Epithelial cell of esophagus (primary cell): Measurements from ENCODE around the gene INSRR.

ENCODE experiments used
- DNase-seq: peaks from one replicate; pipeline ENCODE4 v3.0.0; 2010; ENCODE audit warnings: low read depth
- H3K4me3 ChIP-seq: 2 replicates; pipeline ENCODE4 v1.5.1; 2011; ENCODE audit warnings: mild to moderate bottlenecking, low read length, control low read depth
- CTCF ChIP-seq: IDR thresholded peaks from 2 replicates; pipeline ENCODE4 v1.5.1; 2011; ENCODE audit warnings: low read depth, mild to moderate bottlenecking, low read length, control low read depth, inconsistent platforms; ENCODE audit not compliant: insufficient read depth; ENCODE audit errors: missing control alignments

The INSRR gene

GRCh38 chr1:156814571-156815260 lies 44.2 kb downstream of the INSRR start:
- DNase-seq = peak; percentile 51
- no peak for TF ChIP-seq CTCF
- H3K4me3 ChIP-seq = no peak overlapping the region

DNA sequence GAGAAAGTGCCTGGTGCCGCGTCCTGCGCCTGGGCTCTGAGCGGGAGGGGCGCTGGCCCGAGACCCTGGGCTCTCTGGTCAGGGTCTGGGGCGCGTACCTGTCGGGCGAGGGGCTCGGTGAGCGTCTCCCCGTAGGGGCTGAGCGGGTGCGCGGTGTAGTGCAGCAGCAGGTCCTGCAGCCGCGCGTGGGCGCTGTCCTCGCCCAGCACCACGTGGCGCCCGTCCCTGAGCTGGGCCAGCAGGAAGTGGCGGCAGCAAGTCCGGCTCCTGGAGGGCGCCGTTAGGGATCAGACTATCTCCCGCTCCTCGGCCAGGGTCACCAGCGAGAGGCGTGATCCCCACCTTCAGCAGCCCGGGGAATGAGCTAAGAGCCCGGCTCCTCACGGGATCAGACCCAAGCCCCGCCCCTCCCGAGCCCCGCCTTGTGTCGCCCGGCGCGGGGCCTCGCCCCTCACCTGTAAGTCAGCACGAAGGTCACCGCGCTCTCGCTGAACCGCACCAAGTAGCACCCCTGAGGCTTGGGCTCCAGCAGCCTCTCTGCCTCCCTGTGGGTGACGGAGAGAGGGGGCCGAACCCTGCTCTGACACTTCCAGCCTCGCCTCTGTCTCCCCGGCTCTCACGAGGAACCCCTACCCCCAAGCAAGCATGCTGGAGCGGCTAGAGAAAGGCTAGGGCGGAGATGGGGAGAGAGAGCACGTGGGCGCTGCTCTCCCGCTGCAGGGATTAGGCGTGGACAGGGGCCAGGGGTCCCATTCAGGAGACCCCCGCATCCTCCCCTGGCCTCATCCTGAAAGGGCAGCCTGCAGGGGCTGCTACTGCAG lies 45.0 kb downstream of the INSRR start:
- TF ChIP-seq CTCF = peak; percentile 48
- peak; percentile 55 for DNase-seq

GRCh38 chr1:156813298-156813697 lies 45.6 kb downstream of the INSRR start:
- no peak for TF ChIP-seq CTCF

More for the DNA sequence above, 45.0 kb downstream of the INSRR start:
- H3K4me3 ChIP-seq = peak overlapping the region; percentile 42

DNA sequence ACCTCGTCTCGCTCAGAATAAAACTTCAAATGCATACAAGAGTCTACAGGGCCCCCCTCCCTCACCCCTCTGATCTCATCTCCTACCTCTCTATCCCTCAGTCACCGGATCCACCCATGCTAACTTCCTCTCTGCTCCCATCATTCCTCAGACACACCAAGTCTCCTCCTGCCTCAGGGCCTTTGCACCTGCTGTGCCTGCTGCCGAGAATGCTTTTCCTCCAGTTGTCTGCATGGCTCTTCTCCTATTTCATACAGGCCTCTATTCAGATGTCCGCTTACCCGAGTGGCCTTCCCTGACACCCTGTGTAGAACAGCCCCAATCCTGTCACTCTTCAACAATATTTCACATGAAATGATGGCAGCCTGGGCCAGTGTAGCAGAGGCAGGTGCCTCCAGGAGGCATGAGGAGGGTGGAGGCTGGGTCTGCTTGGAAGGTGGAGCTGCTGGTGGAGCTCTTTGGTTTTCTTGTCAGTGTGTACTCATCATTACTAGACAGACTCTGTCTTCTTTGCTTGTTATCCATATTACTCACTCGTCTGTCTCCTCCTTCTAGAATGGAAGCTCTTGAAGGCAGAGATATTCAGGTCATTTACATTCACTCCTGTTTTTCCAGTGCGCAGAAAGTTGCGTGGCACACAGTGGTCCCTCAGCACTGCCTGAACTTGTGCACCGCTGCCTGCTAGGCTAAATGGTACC lies 46.5 kb downstream of the INSRR start:
- peak; percentile 68 for DNase-seq
- H3K4me3 ChIP-seq = no peak overlapping the region
- no peak for TF ChIP-seq CTCF

More at GRCh38 chr1:156813298-156813697, 45.6 kb downstream of the INSRR start:
- H3K4me3 ChIP-seq = peak overlapping the region; percentile 42
- no peak for DNase-seq

GRCh38 chr1:156811168-156811567 lies 47.7 kb downstream of the INSRR start:
- no peak overlapping the region for H3K4me3 ChIP-seq
- no peak for TF ChIP-seq CTCF
- no peak for DNase-seq

DNA sequence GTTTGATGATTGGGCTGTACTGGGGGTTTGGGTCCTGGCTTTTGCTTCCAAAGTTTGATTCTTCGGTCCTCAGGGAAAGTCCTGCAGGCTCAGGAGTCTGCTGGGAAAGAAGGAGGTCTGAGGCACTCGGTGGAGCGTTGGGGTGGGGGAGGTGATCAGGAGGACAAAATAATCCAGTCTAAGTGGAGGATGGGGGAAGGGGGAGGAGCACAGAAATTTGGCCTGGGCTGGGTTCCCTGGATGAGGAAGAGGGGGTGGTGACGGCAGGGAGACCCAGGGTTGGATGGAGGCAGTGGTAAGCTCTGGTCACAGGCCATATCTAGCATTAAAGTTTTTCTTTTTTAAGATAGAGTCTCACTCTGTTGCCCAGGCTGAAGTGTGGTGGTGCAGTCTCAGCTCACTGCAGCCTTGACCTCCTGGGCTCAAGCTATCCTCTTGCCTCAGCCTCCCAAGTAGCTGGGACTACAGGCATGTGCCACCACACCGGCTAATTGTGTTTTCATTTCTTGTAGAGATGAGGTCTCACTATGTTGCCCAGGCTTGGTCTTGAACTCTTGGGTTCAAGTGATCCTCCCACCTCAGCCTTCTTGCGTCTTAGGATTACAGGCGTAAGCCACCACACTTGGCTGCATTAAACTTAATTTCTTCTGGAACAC lies 49.1 kb downstream of the INSRR start:
- TF ChIP-seq CTCF = no peak
- no peak for DNase-seq
- H3K4me3 ChIP-seq = no peak overlapping the region
